K562 (cell line): ENCODE data around the gene CNOT4. TPM values are rescaled to one million over a fixed set of nuclear protein-coding genes. Genes with fewer than 3 reads are reported as not detected.

Source experiments
- ARHGAP35 ChIP-seq: fragments of 450-650 bp; IDR thresholded peaks from 2 replicates; pipeline ENCODE4 v1.6.1; 2018; ENCODE audit not compliant: partially characterized antibody
- BMI1 ChIP-seq: fragments of 150-350 bp; IDR thresholded peaks from 2 replicates; pipeline ENCODE4 v1.6.1; 2014; ENCODE audit warnings: low read length
- C11orf30 ChIP-seq: fragments of 450-650 bp; IDR thresholded peaks from 2 replicates; pipeline ENCODE4 v1.6.1; 2016; ENCODE audit warnings: low read depth, mild to moderate bottlenecking
- EGR1 ChIP-seq: fragments of 450-650 bp; conservative IDR thresholded peaks from 2 replicates; pipeline ENCODE4 v1.6.1; 2017; ENCODE audit warnings: mild to moderate bottlenecking
- EZH2 ChIP-seq: IDR thresholded peaks from 2 replicates; pipeline ENCODE4 v1.6.1; 2012; ENCODE audit warnings: low read depth, mild to moderate bottlenecking, inconsistent platforms, low read length, borderline replicate concordance
- HCFC1 ChIP-seq: IDR thresholded peaks from 2 replicates; pipeline ENCODE4 v1.6.1; 2012; ENCODE audit warnings: low read depth, low read length, improper control_type of control experiment
- HOXB6 ChIP-seq: fragments of 250-450 bp; sonication (Bioruptor Pico); IDR thresholded peaks from 2 replicates; pipeline ENCODE4 v1.5.1; 2022; ENCODE audit warnings: mild to moderate bottlenecking, borderline replicate concordance
- KHSRP ChIP-seq: fragments of 450-650 bp; IDR thresholded peaks from 2 replicates; pipeline ENCODE4 v1.6.1; 2017
- MCM3 ChIP-seq: fragments of 450-650 bp; IDR thresholded peaks from 2 replicates; pipeline ENCODE4 v1.6.1; 2016
- NBN ChIP-seq: fragments of 450-650 bp; IDR thresholded peaks from 2 replicates; pipeline ENCODE4 v1.6.1; 2016; ENCODE audit warnings: low read depth, mild to moderate bottlenecking
- NFRKB ChIP-seq: fragments of 450-650 bp; IDR thresholded peaks from 2 replicates; pipeline ENCODE4 v1.6.1; 2016; ENCODE audit warnings: low read depth
- PCBP2 ChIP-seq: fragments of 200-400 bp; formaldehyde crosslinking; IDR thresholded peaks from 2 replicates; pipeline ENCODE4 v1.6.1; 2018; ENCODE audit warnings: low read length, low read depth, mild to moderate bottlenecking, moderate library complexity; ENCODE audit not compliant: poor library complexity, severe bottlenecking
- PRMT5 ChIP-seq: sonication (generic); formaldehyde crosslinking; IDR thresholded peaks from 2 replicates; pipeline ENCODE4 v1.5.0; 2020; ENCODE audit warnings: missing genetic modification reagents
- SIX5 ChIP-seq, 2 experiments: IDR thresholded peaks; 2 replicates each; pipeline ENCODE4 v1.6.1; 2011; ENCODE audit warnings: low read length in 2 of 2, borderline replicate concordance in 1 of 2, low read depth in 1 of 2, mild to moderate bottlenecking in 1 of 2, moderate library complexity in 1 of 2; ENCODE audit not compliant: insufficient read depth in 1 of 2
- SP1 ChIP-seq: sonication (generic); formaldehyde crosslinking; IDR thresholded peaks from 2 replicates; pipeline ENCODE4 v1.8.1; 2022; ENCODE audit warnings: mild to moderate bottlenecking, missing genetic modification reagents
- SPI1 ChIP-seq: IDR thresholded peaks from 2 replicates; pipeline ENCODE4 v1.6.1; 2011; ENCODE audit warnings: low read depth, low read length, control low read depth, borderline replicate concordance
- STAT5A ChIP-seq: IDR thresholded peaks from 2 replicates; pipeline ENCODE4 v1.6.1; 2012; ENCODE audit warnings: low read length, inconsistent platforms, borderline replicate concordance
- TCFL5 ChIP-seq: fragments of 250-450 bp; sonication (Bioruptor Pico); conservative IDR thresholded peaks from 2 replicates; pipeline ENCODE4 v1.6.1; 2021; ENCODE audit warnings: mild to moderate bottlenecking, moderate library complexity, matching md5 sums
- ZBTB1 ChIP-seq: sonication (generic); formaldehyde crosslinking; IDR thresholded peaks from 2 replicates; pipeline ENCODE4 v1.8.1; 2023; ENCODE audit warnings: missing genetic modification reagents, low read depth, mild to moderate bottlenecking, borderline replicate concordance
- ZC3H8 ChIP-seq: fragments of 450-650 bp; IDR thresholded peaks from 2 replicates; pipeline ENCODE4 v1.6.1; 2017
- ZKSCAN3 ChIP-seq: fragments of 250-450 bp; sonication (Bioruptor Pico); IDR thresholded peaks from 2 replicates; pipeline ENCODE4 v1.4.0; 2020
- ZNF133 ChIP-seq: fragments of 250-450 bp; sonication (Bioruptor Pico); IDR thresholded peaks from 2 replicates; pipeline ENCODE4 v1.4.0; 2020; ENCODE audit warnings: mild to moderate bottlenecking
- ZNF175 ChIP-seq: fragments of 200-800 bp; sonication (Bioruptor generic); IDR thresholded peaks from 2 replicates; pipeline ENCODE4 v1.6.1; 2016; ENCODE audit warnings: low read depth, mild to moderate bottlenecking, missing genetic modification characterization, missing compliant biosample characterization
- ZNF197 ChIP-seq: fragments of 200-800 bp; sonication (Bioruptor generic); IDR thresholded peaks from 2 replicates; pipeline ENCODE4 v1.6.1; 2016; ENCODE audit warnings: low read depth, missing genetic modification characterization, missing compliant biosample characterization
- ZNF431 ChIP-seq: sonication (generic); formaldehyde crosslinking; IDR thresholded peaks from 2 replicates; pipeline ENCODE4 v1.8.0; 2022; ENCODE audit warnings: mild to moderate bottlenecking, missing genetic modification reagents
- ZNF699 ChIP-seq: fragments of 250-450 bp; sonication (Bioruptor Pico); IDR thresholded peaks from 2 replicates; pipeline ENCODE4 v1.8.0; 2021; ENCODE audit warnings: mild to moderate bottlenecking, moderate library complexity; ENCODE audit not compliant: insufficient replicate concordance
- polyA plus RNA-seq, 8 experiments: library from polyadenylated mRNA; depleted of rRNA in 4 of 8; stranded (reverse) in 5 of 8; unstranded in 3 of 8; fragments of >200 nt; fragmentation: Nextera tagmentation in 2 of 8; fragmentation: Illumina TruSeq in 1 of 8; extraction: Ambion mirVana in 2 of 8; extraction: Trizol in 1 of 8; gene quantifications; 2 replicates each; pipeline versions ENCODE4 v1.2.1 to v1.2.3, GENCODE V29; 2011 to 2014; ENCODE audit warnings: inconsistent platforms in 1 of 8, missing spikeins in 1 of 8
- total RNA-seq, 7 experiments: library from RNA; depleted of rRNA in 6 of 7; stranded (reverse); fragments of >200 nt in 6 of 7; fragmentation: Illumina TruSeq in 2 of 7; extraction: Trizol in 2 of 7; gene quantifications; 2 replicates each; pipeline versions ENCODE4 v1.2.1 to v1.2.3, GENCODE V29; 2011 to 2021; ENCODE audit warnings: low replicate concordance in 1 of 7
- TF ChIP-seq, protein P1 (sequence below): IDR thresholded peaks from 2 replicates; pipeline ENCODE4 v1.6.1; 2016; ENCODE audit warnings: missing genetic modification characterization, missing compliant biosample characterization
- TF ChIP-seq, protein P2 (sequence below): fragments of 450-650 bp; IDR thresholded peaks from 2 replicates; pipeline ENCODE4 v1.6.1; 2016
- TF ChIP-seq, protein P3 (sequence below): fragments of 250-450 bp; sonication (Bioruptor Pico); IDR thresholded peaks from 2 replicates; pipeline ENCODE4 v1.5.0; 2021
- TF ChIP-seq, protein P4 (sequence below): sonication (generic); formaldehyde crosslinking; IDR thresholded peaks from 2 replicates; pipeline ENCODE4 v1.9.0; 2022; ENCODE audit warnings: mild to moderate bottlenecking, missing genetic modification reagents

The CNOT4 gene
- total and polyA plus RNA-seq, 9 of the 15 experiments (the other 6 are each of a cell fraction or from before 2014, with no cell fraction given), result 8.6 to 24.1 (median 15.4) TPM

DNA sequence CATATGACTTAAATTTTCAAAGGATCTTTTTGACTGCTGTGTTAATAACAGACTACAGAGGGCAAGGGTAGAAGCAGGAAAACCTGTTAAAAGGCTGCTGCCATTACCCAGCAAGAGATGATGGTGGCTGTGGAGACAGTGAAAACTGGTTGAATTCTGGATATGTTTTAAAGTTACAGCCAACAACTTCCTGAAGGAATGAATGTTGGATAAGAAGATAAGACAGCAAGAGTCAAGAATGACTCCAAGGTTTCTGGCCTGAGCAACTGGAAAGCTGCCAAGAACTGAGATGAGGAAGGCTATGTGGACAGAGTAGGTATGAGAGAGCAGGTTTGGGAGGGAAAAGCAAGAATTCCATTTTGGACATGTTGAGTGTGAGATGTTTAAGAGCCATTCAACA, 19.1 kb downstream of the CNOT4 start (continued):
- TF ChIP-seq BMI1 (no peak), KHSRP (no peak), EZH2 (no peak), EGR1 (no peak), PCBP2 (no peak), NFRKB (no peak), ZNF197 (CRISPR knock-in tag) (no peak), HCFC1 (no peak), PRMT5 (CRISPR knock-in tag) (no peak), ZNF699 (CRISPR knock-in tag) (no peak), MCM3 (no peak), ZNF431 (CRISPR knock-in tag) (no peak), ZKSCAN3 (CRISPR knock-in tag) (no peak), ARHGAP35 (no peak), SIX5 (IDR thresholded peaks at IDR 0.05; ENCODE audit: borderline replicate concordance in 1 of 2, insufficient read depth in 1 of 2, low read depth in 1 of 2, low read length in 2 of 2) (no peak), C11orf30 (peak; percentile 69), NBN (peak; percentile 84), ZNF175 (CRISPR knock-in tag) (0 out of 2 replicates have a peak, but pooled peaks have one; percentile 60), TCFL5 (CRISPR knock-in tag) (no peak), HOXB6 (no peak), ZC3H8 (no peak), SPI1 (peak; percentile 69; the same call in 1 of the 2 replicates), SP1 (CRISPR knock-in tag) (no peak), STAT5A (no peak), ZNF133 (CRISPR knock-in tag) (no peak), ZBTB1 (no peak)
- TF ChIP-seq, protein P1, sequence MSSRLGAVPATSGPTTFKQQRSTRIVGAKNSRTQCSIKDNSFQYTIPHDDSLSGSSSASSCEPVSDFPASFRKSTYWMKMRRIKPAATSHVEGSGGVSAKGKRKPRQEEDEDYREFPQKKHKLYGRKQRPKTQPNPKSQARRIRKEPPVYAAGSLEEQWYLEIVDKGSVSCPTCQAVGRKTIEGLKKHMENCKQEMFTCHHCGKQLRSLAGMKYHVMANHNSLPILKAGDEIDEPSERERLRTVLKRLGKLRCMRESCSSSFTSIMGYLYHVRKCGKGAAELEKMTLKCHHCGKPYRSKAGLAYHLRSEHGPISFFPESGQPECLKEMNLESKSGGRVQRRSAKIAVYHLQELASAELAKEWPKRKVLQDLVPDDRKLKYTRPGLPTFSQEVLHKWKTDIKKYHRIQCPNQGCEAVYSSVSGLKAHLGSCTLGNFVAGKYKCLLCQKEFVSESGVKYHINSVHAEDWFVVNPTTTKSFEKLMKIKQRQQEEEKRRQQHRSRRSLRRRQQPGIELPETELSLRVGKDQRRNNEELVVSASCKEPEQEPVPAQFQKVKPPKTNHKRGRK (tag), result no peak
- TF ChIP-seq, protein P2, sequence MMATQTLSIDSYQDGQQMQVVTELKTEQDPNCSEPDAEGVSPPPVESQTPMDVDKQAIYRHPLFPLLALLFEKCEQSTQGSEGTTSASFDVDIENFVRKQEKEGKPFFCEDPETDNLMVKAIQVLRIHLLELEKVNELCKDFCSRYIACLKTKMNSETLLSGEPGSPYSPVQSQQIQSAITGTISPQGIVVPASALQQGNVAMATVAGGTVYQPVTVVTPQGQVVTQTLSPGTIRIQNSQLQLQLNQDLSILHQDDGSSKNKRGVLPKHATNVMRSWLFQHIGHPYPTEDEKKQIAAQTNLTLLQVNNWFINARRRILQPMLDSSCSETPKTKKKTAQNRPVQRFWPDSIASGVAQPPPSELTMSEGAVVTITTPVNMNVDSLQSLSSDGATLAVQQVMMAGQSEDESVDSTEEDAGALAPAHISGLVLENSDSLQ, result 0 out of 2 replicates have a peak, but pooled peaks have one; percentile 10
- TF ChIP-seq, protein P3, sequence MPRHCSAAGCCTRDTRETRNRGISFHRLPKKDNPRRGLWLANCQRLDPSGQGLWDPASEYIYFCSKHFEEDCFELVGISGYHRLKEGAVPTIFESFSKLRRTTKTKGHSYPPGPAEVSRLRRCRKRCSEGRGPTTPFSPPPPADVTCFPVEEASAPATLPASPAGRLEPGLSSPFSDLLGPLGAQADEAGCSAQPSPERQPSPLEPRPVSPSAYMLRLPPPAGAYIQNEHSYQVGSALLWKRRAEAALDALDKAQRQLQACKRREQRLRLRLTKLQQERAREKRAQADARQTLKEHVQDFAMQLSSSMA, result no peak
- TF ChIP-seq, protein P4, sequence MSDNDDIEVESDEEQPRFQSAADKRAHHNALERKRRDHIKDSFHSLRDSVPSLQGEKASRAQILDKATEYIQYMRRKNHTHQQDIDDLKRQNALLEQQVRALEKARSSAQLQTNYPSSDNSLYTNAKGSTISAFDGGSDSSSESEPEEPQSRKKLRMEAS (CRISPR knock-in tag), result no peak
